Right hindlimb (tissue), 1 donor: ENCODE measurements around the gene RPS6KC1.

ENCODE experiments used
- DNase-seq: peaks from one replicate; pipeline ENCODE4 v3.0.0-alpha.2; 2018

Gene RPS6KC1

GRCh38 chr1:213244664-213245091 lies 193.6 kb downstream of the RPS6KC1 start:
- DNase-seq: peak; percentile 28

DNA sequence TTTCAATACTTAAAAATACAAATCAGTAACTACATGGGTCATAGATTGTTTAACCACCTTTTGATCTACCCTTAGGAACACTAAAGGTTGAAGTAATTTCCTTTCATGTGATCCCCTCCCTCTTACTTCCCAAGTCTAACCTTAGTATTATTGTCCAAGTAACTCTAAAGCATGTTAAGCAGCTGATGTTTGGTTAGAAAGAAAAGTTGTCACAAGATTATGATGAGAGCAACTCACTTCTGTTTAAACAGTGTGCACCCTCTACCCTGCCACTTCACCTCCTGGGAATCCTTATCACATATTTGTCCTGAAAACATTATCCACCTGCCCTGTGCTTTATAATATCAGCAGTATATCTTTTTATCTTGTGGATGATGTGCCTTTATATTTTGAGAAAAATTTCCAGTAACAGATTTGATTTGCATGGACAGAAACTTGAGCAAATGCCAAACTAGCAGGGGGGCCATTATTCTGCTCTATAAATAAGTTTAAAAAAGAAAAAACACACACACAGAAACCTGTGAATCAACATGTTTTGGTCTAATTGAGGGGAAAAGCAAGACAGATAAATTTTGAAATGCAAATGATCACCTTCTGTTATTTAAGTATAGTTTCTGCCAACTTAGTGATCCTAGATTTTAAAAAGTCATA lies 194.3 kb downstream of the RPS6KC1 start:
- no peak for DNase-seq

- DNase-seq: no peak
Measured at GRCh38 chr1:213247038-213247437, 196.0 kb downstream of the RPS6KC1 start.

DNA sequence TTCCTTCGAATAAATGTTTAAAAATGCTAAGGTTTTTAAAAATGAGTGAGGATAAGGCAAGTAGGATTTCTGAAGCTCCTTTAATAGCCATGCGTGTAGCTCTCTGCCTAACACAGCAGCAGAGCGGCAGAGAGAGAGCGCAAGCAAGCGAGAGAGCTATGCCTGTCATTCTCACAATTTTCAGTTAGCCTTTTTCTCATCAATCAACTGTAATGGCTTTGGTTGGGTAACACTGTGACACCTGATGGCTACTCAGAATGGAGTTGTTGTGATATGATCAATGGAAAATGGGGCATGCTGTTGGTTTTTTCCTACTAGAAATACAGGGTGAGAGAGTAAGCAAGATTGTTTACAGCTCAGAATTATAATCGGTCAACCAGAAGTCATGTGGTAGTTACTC lies 198.4 kb downstream of the RPS6KC1 start:
- no peak for DNase-seq

DNA sequence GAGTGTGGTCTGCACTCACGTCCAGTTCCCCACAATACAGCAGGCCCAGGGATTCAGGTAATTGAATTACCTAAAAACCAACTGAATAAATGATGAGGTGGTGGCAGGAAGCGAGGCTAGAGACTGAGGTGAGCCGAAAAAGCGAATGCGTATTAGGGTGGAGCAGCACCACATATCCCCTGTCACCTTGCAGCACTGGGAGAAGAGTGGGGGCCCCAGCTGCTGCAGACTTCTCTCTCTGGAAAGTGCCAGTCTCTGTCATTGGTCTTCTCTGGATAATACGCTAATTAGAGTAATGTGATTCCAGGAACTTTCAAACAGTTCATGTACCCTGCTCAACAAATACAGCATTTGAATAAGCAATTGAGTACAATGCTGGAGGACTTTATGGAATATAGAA lies 199.0 kb downstream of the RPS6KC1 start:
- no peak for DNase-seq

- no peak for DNase-seq
Measured at GRCh38 chr1:213250446-213250845, 199.4 kb downstream of the RPS6KC1 start.

DNA sequence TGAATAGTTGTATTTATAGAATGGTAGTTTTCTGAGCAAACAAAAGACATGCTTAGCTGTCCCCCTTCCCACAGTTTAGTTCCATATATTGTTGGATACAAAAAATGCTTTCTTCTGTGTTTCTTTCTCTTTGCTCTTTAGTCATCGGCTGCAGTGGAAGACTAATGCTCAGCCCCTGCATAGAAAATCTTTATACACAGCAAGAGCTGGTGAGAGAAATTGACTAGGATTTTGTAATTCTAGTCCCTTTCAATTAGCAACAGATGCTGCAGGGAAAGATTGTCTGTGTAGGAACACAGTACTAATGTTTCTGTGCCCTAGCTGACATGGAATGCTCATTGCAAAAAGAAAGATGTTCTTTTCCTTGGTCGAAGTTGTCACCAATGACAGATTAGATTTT lies 200.9 kb downstream of the RPS6KC1 start:
- no peak for DNase-seq

GRCh38 chr1:213256438-213257087 lies 205.5 kb downstream of the RPS6KC1 start:
- DNase-seq: no peak

GRCh38 chr1:213260311-213261075 lies 209.5 kb downstream of the RPS6KC1 start:
- DNase-seq: no peak

GRCh38 chr1:213264531-213264930 lies 213.5 kb downstream of the RPS6KC1 start:
- no peak for DNase-seq

- DNase-seq: no peak
Measured at GRCh38 chr1:213266983-213267772, 216.1 kb downstream of the RPS6KC1 start.

GRCh38 chr1:213268221-213268620 lies 217.2 kb downstream of the RPS6KC1 start:
- no peak for DNase-seq

GRCh38 chr1:213269829-213270228 lies 218.8 kb downstream of the RPS6KC1 start:
- DNase-seq: no peak

GRCh38 chr1:213273546-213273945 lies 222.5 kb downstream of the RPS6KC1 start:
- DNase-seq: no peak

- no peak for DNase-seq
Measured at GRCh38 chr1:213274140-213274539, 223.1 kb downstream of the RPS6KC1 start.

DNA sequence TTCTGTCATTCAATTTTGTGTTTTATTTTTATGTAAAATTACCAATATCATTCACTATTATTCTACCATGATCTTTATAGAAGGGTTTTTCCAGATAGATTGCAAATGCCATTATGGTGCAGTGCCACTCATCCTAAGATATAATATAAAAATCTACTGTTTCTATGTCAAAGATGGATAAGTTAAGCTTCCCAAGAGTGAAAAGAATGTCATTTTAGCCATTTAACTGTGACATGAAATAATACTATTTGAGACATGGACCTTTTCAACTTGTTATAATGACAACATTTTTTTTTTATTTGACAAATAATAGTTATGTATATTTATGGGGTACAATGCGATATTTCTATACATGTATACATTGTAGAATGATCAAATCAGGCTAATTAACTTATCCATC lies 224.3 kb downstream of the RPS6KC1 start:
- DNase-seq: no peak

DNA sequence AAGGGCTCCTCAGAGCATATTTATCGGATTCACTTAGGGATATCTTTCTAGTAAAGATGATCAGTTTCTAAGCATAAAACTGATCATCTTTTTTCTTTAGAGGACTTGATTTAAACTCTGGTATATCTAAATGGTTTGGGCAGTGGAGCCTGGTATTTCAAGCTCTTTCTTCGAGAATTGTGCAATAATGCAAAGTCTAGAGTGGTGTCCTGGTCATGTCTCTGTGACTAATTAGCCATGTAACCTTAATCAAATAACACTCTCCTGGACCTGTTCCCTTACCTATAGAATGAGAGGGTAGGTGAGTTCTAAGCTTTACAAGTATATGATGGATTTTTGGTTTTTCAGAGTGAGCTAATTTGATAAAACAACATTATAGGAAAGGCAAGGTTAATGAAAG lies 225.2 kb downstream of the RPS6KC1 start:
- no peak for DNase-seq

DNA sequence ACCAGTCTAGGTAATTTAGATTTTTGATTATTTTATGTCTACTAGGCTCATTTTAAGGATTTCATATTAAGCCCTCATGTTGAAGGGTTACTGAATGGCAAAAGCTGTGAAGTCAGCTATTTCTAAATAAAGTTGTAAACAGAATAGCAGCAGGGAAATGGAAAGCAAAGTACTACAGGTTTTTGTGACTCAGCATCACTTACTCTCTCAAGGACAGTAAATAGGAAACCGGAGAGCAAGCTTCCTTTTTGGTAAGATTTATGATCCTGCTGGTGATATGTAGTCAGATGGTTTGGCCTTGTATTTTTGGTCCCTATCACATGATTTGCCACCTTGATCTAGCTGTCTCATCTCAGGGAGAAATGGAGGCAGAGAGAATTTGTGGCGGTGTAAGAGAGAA lies 226.0 kb downstream of the RPS6KC1 start:
- no peak for DNase-seq

DNA sequence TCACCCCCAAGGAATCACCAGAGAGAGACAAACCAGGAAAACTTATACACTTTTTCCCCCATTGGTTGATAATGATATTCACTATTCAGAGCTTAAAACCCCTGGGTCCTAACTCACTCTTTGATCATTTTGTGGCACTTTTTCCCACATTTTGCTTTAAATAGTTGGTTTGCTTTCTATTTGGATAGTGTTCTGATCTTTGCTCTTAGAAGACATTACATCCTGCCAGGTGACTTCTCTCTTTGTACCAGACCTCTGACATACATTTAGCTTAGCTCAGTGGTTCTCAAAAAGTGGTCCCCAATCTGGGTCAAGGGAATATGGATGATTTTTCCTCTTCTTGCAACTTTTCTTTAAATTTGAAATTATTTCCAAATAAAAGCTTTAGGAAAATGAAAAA lies 228.4 kb downstream of the RPS6KC1 start:
- no peak for DNase-seq

DNA sequence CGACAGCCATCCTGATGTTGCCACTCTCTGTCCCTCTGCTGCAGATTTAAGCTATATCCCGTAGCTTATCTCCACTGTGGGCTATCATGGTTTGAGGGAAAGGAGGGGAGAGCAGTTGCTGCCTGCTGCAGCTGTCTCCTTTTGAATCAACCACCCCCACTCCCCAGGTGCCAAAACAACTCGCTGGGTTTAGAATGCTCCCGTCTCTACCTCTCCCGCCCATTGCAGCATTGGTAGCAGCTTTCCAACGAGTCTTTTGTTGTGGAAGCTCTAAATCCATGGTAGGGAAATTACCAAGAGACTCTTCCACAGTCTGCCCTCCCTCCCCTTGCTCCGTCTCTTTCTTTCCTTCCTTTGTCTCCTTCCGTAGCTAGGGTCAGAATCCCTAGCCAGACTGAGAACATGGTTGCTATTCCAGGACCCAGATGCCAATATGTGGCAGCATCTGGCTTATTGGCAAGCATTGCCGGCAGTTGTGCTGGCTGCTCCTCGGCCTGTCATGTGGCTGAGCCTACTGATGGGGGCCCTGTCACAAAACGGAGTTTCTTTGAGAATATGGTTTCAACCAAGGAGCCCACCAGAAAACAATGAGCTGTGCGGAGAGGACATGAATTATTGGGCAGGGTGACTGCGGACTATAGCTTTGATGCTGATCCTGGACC lies 230.7 kb downstream of the RPS6KC1 start:
- DNase-seq: peak; percentile 67

GRCh38 chr1:213284626-213285025 lies 233.6 kb downstream of the RPS6KC1 start:
- DNase-seq: no peak

GRCh38 chr1:213286235-213286634 lies 235.2 kb downstream of the RPS6KC1 start:
- DNase-seq: no peak

- no peak for DNase-seq
Measured at GRCh38 chr1:213287987-213288386, 236.9 kb downstream of the RPS6KC1 start.
